IMR-90 (cell line): ENCODE data around the gene OTOGL. TPM values are rescaled to one million over a fixed set of nuclear protein-coding genes. Genes with fewer than 3 reads are reported as not detected.

Source experiments
- ATAC-seq: fragments of 200-7000 bp; cut with Tn5 transposase; 2 replicates; pipeline ENCODE4 v1.9.1; 2020; ENCODE audit warnings: low read depth, mild to moderate bottlenecking, moderate library complexity
- BruUV-seq: library from RNA; stranded (reverse); fragments of 400-500 nt; replicated peaks from 2 replicates; lab custom pipeline; 2021; lab: Mats Ljungman, UMichigan
- CTCF ChIA-PET: fragments of 300-600 bp; formaldehyde crosslinking; extraction: SDS; loops from one replicate; lab custom pipeline; 2021; ENCODE audit warnings: antibody characterized with exemption; lab: Yijun Ruan, JAX
- POLR2A ChIA-PET: fragments of 300-600 bp; sonication (Branson Sonifier 250); formaldehyde crosslinking; loops from one replicate; lab custom pipeline; 2022; ENCODE audit warnings: antibody characterized with exemption; ENCODE audit not compliant: unreplicated experiment; lab: Charles Lee
- DNase-seq: peaks from one replicate; pipeline ENCODE4 v3.0.0; 2013
- H2AFZ ChIP-seq: replicated peaks from 2 replicates; pipeline ENCODE3; 2013; ENCODE audit warnings: low read length, mild to moderate bottlenecking; ENCODE audit not compliant: poor library complexity
- H2AK5ac ChIP-seq: 2 replicates; pipeline ENCODE4 v1.6.1; 2013; ENCODE audit warnings: low read depth, low read length, inconsistent platforms
- H2AK9ac ChIP-seq: replicated peaks from 2 replicates; pipeline ENCODE3; 2013; ENCODE audit warnings: mild to moderate bottlenecking, low read depth, low read length, moderate library complexity; ENCODE audit not compliant: poor library complexity
- H2BK120ac ChIP-seq: 2 replicates; pipeline ENCODE4 v1.6.1; 2013; ENCODE audit warnings: low read depth, low read length, inconsistent platforms
- H2BK15ac ChIP-seq: 3 replicates; pipeline ENCODE4 v1.6.1; 2013; ENCODE audit warnings: low read depth, low read length, inconsistent platforms
- H2BK20ac ChIP-seq: 2 replicates; pipeline ENCODE4 v1.6.1; 2013; ENCODE audit warnings: low read depth, mild to moderate bottlenecking, inconsistent platforms, low read length, moderate library complexity
- H2BK5ac ChIP-seq: 2 replicates; pipeline ENCODE4 v1.6.1; 2013; ENCODE audit warnings: mild to moderate bottlenecking, low read depth, low read length, inconsistent platforms; ENCODE audit not compliant: poor library complexity, severe bottlenecking
- H3K14ac ChIP-seq: replicated peaks from 2 replicates; pipeline ENCODE4 v1.6.1; 2013; ENCODE audit warnings: low read depth, low read length, inconsistent platforms
- H3K18ac ChIP-seq: 2 replicates; pipeline ENCODE4 v1.6.1; 2013; ENCODE audit warnings: low read depth, low read length, control low read depth
- H3K23ac ChIP-seq: 2 replicates; pipeline ENCODE4 v1.6.1; 2013; ENCODE audit warnings: low read depth, low read length, inconsistent platforms
- H3K27ac ChIP-seq: 2 replicates; pipeline ENCODE4 v1.5.1; 2013; ENCODE audit warnings: mild to moderate bottlenecking, control low read depth, low read length; ENCODE audit not compliant: insufficient read depth
- H3K27me3 ChIP-seq: 2 replicates; pipeline ENCODE4 v1.6.1; 2013; ENCODE audit warnings: low read length; ENCODE audit not compliant: control insufficient read depth, insufficient read depth
- H3K36me3 ChIP-seq: 2 replicates; pipeline ENCODE4 v1.6.1; 2013; ENCODE audit warnings: low read length, mixed read lengths; ENCODE audit not compliant: control insufficient read depth, insufficient read depth
- H3K4ac ChIP-seq: 2 replicates; pipeline ENCODE4 v1.6.1; 2013; ENCODE audit warnings: low read depth, low read length, inconsistent platforms
- H3K4me1 ChIP-seq: 2 replicates; pipeline ENCODE4 v1.6.1; 2013; ENCODE audit warnings: low read length, mixed read lengths; ENCODE audit not compliant: control insufficient read depth, insufficient read depth
- H3K4me2 ChIP-seq: 2 replicates; pipeline ENCODE4 v1.6.1; 2013; ENCODE audit warnings: low read depth, mild to moderate bottlenecking, control low read depth, low read length, moderate library complexity
- H3K4me3 ChIP-seq: 2 replicates; pipeline ENCODE4 v1.5.1; 2013; ENCODE audit warnings: low read depth, mild to moderate bottlenecking, control low read depth, low read length, moderate library complexity; ENCODE audit not compliant: insufficient read depth
- H3K56ac ChIP-seq: 2 replicates; pipeline ENCODE4 v1.6.1; 2013; ENCODE audit warnings: low read length, inconsistent platforms; ENCODE audit not compliant: insufficient read depth; ENCODE audit errors: extremely low read depth
- H3K79me1 ChIP-seq, 2 experiments: 2 replicates each; pipeline ENCODE4 v1.6.1; 2013; ENCODE audit warnings: low read length in 2 of 2, inconsistent platforms in 1 of 2, low read depth in 1 of 2
- H3K9ac ChIP-seq: 2 replicates; pipeline ENCODE4 v1.6.1; 2013; ENCODE audit warnings: low read depth, low read length, control low read depth
- H3K9me1 ChIP-seq: 2 replicates; pipeline ENCODE4 v1.6.1; 2013; ENCODE audit warnings: low read length, inconsistent platforms; ENCODE audit not compliant: insufficient read depth
- H3K9me3 ChIP-seq: 2 replicates; pipeline ENCODE4 v1.6.1; 2013; ENCODE audit warnings: low read length; ENCODE audit not compliant: control insufficient read depth, insufficient read depth
- H4K20me1 ChIP-seq: 2 replicates; pipeline ENCODE4 v1.6.1; 2013; ENCODE audit warnings: low read length, inconsistent platforms; ENCODE audit not compliant: insufficient read depth
- H4K5ac ChIP-seq: 2 replicates; pipeline ENCODE4 v1.6.1; 2013; ENCODE audit warnings: mild to moderate bottlenecking, low read depth, low read length, control low read depth
- H4K8ac ChIP-seq, 2 experiments: 2 replicates each; pipeline ENCODE4 v1.6.1; 2013; ENCODE audit warnings: low read depth in 2 of 2, low read length in 2 of 2, control low read depth in 1 of 2, inconsistent platforms in 1 of 2
- H4K91ac ChIP-seq: 2 replicates; pipeline ENCODE4 v1.6.1; 2013; ENCODE audit warnings: low read depth, low read length, inconsistent platforms; ENCODE audit not compliant: insufficient read depth
- BHLHE40 ChIP-seq: fragments of 150-350 bp; IDR thresholded peaks from 2 replicates; pipeline ENCODE4 v1.6.1; 2016; ENCODE audit warnings: mild to moderate bottlenecking, low read depth, low read length
- CEBPB ChIP-seq: IDR thresholded peaks from 2 replicates; pipeline ENCODE4 v1.6.1; 2012; ENCODE audit warnings: low read depth, low read length, improper control_type of control experiment
- CHD1 ChIP-seq: IDR thresholded peaks from 2 replicates; pipeline ENCODE4 v1.6.1; 2012; ENCODE audit warnings: low read depth, low read length, improper control_type of control experiment
- FOS ChIP-seq: fragments of 150-350 bp; IDR thresholded peaks from 2 replicates; pipeline ENCODE4 v1.6.1; 2016; ENCODE audit warnings: low read depth, low read length
- MAFK ChIP-seq: IDR thresholded peaks from 2 replicates; pipeline ENCODE4 v1.6.1; 2012; ENCODE audit warnings: low read depth, low read length, improper control_type of control experiment
- MAZ ChIP-seq: IDR thresholded peaks from 2 replicates; pipeline ENCODE4 v1.6.1; 2012; ENCODE audit warnings: low read depth, mild to moderate bottlenecking, low read length, improper control_type of control experiment, moderate library complexity, borderline replicate concordance
- MXI1 ChIP-seq: IDR thresholded peaks from 2 replicates; pipeline ENCODE4 v1.6.1; 2012; ENCODE audit warnings: low read depth, mild to moderate bottlenecking, low read length, moderate library complexity, borderline replicate concordance
- NFE2L2 ChIP-seq: fragments of 150-350 bp; IDR thresholded peaks from 2 replicates; pipeline ENCODE4 v1.6.1; 2016; ENCODE audit warnings: low read depth, mild to moderate bottlenecking, low read length
- POLR2A ChIP-seq: IDR thresholded peaks from 2 replicates; pipeline ENCODE4 v1.6.1; 2012; ENCODE audit warnings: mild to moderate bottlenecking, low read depth, low read length
- RAD21 ChIP-seq: IDR thresholded peaks from 2 replicates; pipeline ENCODE4 v1.6.1; 2012; ENCODE audit warnings: low read length, improper control_type of control experiment
- RCOR1 ChIP-seq: IDR thresholded peaks from 2 replicates; pipeline ENCODE4 v1.6.1; 2012; ENCODE audit warnings: mild to moderate bottlenecking, low read length, improper control_type of control experiment; ENCODE audit not compliant: insufficient replicate concordance
- RFX5 ChIP-seq: IDR thresholded peaks from 2 replicates; pipeline ENCODE4 v1.8.0; 2012; ENCODE audit warnings: low read depth, mild to moderate bottlenecking, low read length, moderate library complexity
- SMC3 ChIP-seq: fragments of 150-350 bp; IDR thresholded peaks from 2 replicates; pipeline ENCODE4 v1.6.1; 2016; ENCODE audit warnings: low read depth, mild to moderate bottlenecking, antibody characterized with exemption, low read length, moderate library complexity
- WGBS, 2 experiments: methylation state at CpG; one replicate each; pipeline versions ENCODE4 v1.1.5 to v1.1.7; 2013; ENCODE audit warnings: missing lambda C conversion rate in 2 of 2; ENCODE audit not compliant: insufficient read length in 1 of 2; ENCODE audit errors: extremely low coverage in 2 of 2; 5-methylcytosine and 5-hydroxymethylcytosine counted together
- dilution Hi-C: fragments of 300-500 bp; cut with HindIII; formaldehyde crosslinking; loops from one replicate; pipeline ENCODE4 v1.14.3; 2018; ENCODE audit warnings: low sequenced_read_pairs; ENCODE audit not compliant: unreplicated experiment
- in situ Hi-C: fragments of 300-500 bp; cut with MboI; formaldehyde crosslinking; loops from 3 replicates; pipeline ENCODE4 v1.14.3; 2019; ENCODE audit warnings: low sequenced_read_pairs, inconsistent platforms, mixed read lengths
- intact Hi-C: fragments of 100-400 bp; cut with micrococcal nuclease; formaldehyde crosslinking; loops from 2 replicates; pipeline ENCODE4 v1.10.0; 2022
- polyA plus RNA-seq, 3 experiments: library from polyadenylated mRNA; depleted of rRNA; stranded (reverse); fragments of >200 nt; gene quantifications; 2 replicates each; pipeline ENCODE4 v1.2.3, GENCODE V29; 2012; ENCODE audit warnings: low replicate concordance in 1 of 3
- total RNA-seq: library from RNA; depleted of rRNA; stranded (reverse); fragments of >200 nt; gene quantifications from 2 replicates; pipeline ENCODE4 v1.2.3, GENCODE V29; 2012
- TF ChIP-seq, protein P1 (sequence below): fragments of 150-350 bp; IDR thresholded peaks from 2 replicates; pipeline ENCODE4 v1.6.1; 2016; ENCODE audit warnings: low read depth, mild to moderate bottlenecking, low read length, moderate library complexity, borderline replicate concordance
- TF ChIP-seq, protein P2 (sequence below): conservative IDR thresholded peaks from 2 replicates; pipeline ENCODE4 v1.5.1; 2012; ENCODE audit warnings: mild to moderate bottlenecking, low read depth, low read length, improper control_type of control experiment
- TF ChIP-seq, protein P3 (sequence below): fragments of 150-350 bp; IDR thresholded peaks from 2 replicates; pipeline ENCODE4 v1.6.1; 2017; ENCODE audit warnings: mild to moderate bottlenecking, antibody characterized with exemption, low read length, low read depth

The OTOGL gene
- total and polyA plus RNA-seq, 2 of the 4 experiments (the other 2 are of a cell fraction): 0.10 to 0.18 TPM

DNA sequence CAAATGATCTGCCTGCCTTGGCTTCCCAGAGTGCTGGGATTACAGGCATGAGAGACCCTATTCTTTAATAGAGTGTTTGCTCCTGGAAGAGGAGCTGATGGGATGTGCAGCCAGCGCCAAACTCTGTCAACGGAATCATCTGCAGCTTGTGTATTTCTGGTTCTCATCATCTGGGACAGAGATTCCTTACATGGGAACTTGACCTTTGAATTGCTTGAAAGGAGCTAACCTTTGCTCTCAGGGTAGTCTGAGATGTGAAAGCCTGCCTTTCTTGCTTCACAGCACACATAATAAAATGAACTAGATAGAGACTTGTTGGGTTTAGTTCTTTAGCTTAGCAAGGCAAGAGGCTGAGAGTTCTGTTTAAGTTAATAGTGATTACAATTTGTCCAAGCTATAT lies 120.0 kb downstream of the OTOGL start:
- Histone ChIP-seq H3K23ac (no peak overlapping the region), H3K27me3 (no peaks in the 10 kb centered on the region), H2AK5ac (no peak overlapping the region), H2AFZ (no peak overlapping the region), H4K5ac (no peak overlapping the region), H3K18ac (no peak overlapping the region), H3K27ac (no peak overlapping the region), H4K91ac (no peak overlapping the region), H3K56ac (no peak overlapping the region), H3K9ac (no peak overlapping the region), H2BK15ac (no peak overlapping the region), H3K4ac (no peak overlapping the region), H3K79me1 (no peaks in the 10 kb centered on the region), H2BK20ac (no peak overlapping the region), H3K4me2 (no peak overlapping the region), H3K4me3 (no peak overlapping the region), H3K9me3 (no peaks in the 10 kb centered on the region), H2BK120ac (no peak overlapping the region), H2AK9ac (no peak overlapping the region), H3K36me3 (no peaks in the 10 kb centered on the region), H2BK5ac (no peak overlapping the region), H4K8ac (no peak overlapping the region), H3K4me1 (no peaks in the 10 kb centered on the region), H3K9me1 (no peaks in the 10 kb centered on the region), H4K20me1 (no peaks in the 10 kb centered on the region), H3K14ac (no peak overlapping the region)
- no TSS peak for BruUV-seq
- dilution Hi-C loops (no loop called here), intact Hi-C loops (no loop called here), in situ Hi-C loops (loop anchor here (25.0 kb wide), 1 partner anchor 543 kb away; no protein-coding TSS in a partner anchor)
- ChIA-PET CTCF (interaction anchor here (0.7 to 0.8 kb wide), 2 partner anchors 10 to 230 kb away, joined by 4 to 6 read pairs; no protein-coding TSS in a partner anchor), POLR2A (interaction anchor here (0.6 to 0.7 kb wide), 2 partner anchors 24 to 781 kb away, joined by 3 to 7 read pairs; no protein-coding TSS in a partner anchor)
- DNase-seq (no peak), ATAC-seq (no peak)
- TF ChIP-seq RFX5: no peak
- no peak for TF ChIP-seq MAFK
- TF ChIP-seq, protein P1, sequence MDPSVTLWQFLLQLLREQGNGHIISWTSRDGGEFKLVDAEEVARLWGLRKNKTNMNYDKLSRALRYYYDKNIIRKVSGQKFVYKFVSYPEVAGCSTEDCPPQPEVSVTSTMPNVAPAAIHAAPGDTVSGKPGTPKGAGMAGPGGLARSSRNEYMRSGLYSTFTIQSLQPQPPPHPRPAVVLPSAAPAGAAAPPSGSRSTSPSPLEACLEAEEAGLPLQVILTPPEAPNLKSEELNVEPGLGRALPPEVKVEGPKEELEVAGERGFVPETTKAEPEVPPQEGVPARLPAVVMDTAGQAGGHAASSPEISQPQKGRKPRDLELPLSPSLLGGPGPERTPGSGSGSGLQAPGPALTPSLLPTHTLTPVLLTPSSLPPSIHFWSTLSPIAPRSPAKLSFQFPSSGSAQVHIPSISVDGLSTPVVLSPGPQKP: no peak
- no peak for TF ChIP-seq RCOR1
- no peak for TF ChIP-seq POLR2A
- TF ChIP-seq, protein P2, sequence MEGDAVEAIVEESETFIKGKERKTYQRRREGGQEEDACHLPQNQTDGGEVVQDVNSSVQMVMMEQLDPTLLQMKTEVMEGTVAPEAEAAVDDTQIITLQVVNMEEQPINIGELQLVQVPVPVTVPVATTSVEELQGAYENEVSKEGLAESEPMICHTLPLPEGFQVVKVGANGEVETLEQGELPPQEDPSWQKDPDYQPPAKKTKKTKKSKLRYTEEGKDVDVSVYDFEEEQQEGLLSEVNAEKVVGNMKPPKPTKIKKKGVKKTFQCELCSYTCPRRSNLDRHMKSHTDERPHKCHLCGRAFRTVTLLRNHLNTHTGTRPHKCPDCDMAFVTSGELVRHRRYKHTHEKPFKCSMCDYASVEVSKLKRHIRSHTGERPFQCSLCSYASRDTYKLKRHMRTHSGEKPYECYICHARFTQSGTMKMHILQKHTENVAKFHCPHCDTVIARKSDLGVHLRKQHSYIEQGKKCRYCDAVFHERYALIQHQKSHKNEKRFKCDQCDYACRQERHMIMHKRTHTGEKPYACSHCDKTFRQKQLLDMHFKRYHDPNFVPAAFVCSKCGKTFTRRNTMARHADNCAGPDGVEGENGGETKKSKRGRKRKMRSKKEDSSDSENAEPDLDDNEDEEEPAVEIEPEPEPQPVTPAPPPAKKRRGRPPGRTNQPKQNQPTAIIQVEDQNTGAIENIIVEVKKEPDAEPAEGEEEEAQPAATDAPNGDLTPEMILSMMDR: no peak
- no peak for TF ChIP-seq NFE2L2
- no peak for TF ChIP-seq FOS
- no peak for TF ChIP-seq MAZ
- TF ChIP-seq CHD1: no peak
- TF ChIP-seq SMC3: no peak
- no peak for TF ChIP-seq BHLHE40
- TF ChIP-seq RAD21: no peak
- TF ChIP-seq, protein P3, sequence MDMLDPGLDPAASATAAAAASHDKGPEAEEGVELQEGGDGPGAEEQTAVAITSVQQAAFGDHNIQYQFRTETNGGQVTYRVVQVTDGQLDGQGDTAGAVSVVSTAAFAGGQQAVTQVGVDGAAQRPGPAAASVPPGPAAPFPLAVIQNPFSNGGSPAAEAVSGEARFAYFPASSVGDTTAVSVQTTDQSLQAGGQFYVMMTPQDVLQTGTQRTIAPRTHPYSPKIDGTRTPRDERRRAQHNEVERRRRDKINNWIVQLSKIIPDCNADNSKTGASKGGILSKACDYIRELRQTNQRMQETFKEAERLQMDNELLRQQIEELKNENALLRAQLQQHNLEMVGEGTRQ: no peak
- no peak for TF ChIP-seq CEBPB
- TF ChIP-seq MXI1: no peak
- no CpG with 5 or more reads among the region's 2 CpGs for WGBS, 2 experiments
